Measurements from ENCODE around the gene SH3PXD2B.

- TF ChIP-seq CTCF (conservative IDR thresholded peaks at IDR 0.05; ENCODE audit: low read depth, low read length) (no peak), POLR2A (IDR thresholded peaks at IDR 0.05; ENCODE audit: low read depth, low read length) (no peak), RFX5 (IDR thresholded peaks at IDR 0.05; ENCODE audit: low read depth, low read length) (no peak), RCOR1 (IDR thresholded peaks at IDR 0.05; ENCODE audit: insufficient replicate concordance, low read length) (no peak), FOS (IDR thresholded peaks at IDR 0.05; ENCODE audit: low read depth, low read length) (no peak), BHLHE40 (IDR thresholded peaks at IDR 0.05; ENCODE audit: low read depth, low read length) (no peak), USF2 (IDR thresholded peaks at IDR 0.05; ENCODE audit: low read depth, low read length) (no peak)
Observed at GRCh38 chr5:172281346-172281745, 173.0 kb downstream of the SH3PXD2B start.

Data from IMR-90 (cell line).